Non-pigmented ciliary epithelial cell (primary cell): Measurements from ENCODE around the gene TUBG1.
"Not testable (repeated sequence)": the region's sequence is repeated elsewhere in the genome, so short reads cannot be mapped to it uniquely, and the experiment has no call there.

Experiments
- DNase-seq: peaks from one replicate; pipeline ENCODE4 v3.0.0-alpha.2; 2010; ENCODE audit warnings: low read depth

Gene TUBG1

DNA sequence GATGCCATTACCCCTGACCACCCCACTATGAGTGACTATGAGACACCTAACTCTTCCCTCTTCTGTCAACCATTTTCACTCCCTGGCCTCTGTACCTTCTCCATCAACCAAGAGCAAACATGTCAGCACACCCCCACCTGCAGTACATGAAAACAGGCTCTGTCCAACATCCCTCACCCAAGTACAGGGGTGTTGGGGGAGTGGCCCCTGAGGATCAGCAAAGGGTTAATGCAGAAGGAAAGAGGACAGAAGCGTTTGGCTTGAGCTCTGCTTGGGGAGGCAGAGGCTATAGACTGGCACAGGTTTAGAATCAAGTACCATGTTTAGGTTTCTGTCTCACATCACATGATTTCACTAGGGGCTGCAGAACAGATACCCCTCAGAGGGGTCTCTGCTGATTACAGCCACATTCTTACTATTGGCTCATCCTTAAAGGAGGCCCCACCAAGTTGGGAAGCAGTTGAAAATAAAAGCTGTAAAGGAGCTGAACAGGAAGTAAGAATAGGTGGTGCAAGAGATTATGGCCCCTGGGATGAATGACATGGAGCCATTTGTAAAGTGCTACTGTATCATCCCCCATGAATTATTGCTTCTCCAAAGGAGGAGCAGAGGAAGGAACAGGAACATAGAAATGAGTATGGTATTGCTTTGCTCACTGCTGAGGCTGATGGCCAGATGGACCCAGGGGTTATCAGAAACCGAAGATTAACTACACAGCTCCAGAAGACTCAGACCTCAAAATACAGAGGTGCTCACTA, 29.5 kb upstream of the TUBG1 start:
- no peak for DNase-seq

DNA sequence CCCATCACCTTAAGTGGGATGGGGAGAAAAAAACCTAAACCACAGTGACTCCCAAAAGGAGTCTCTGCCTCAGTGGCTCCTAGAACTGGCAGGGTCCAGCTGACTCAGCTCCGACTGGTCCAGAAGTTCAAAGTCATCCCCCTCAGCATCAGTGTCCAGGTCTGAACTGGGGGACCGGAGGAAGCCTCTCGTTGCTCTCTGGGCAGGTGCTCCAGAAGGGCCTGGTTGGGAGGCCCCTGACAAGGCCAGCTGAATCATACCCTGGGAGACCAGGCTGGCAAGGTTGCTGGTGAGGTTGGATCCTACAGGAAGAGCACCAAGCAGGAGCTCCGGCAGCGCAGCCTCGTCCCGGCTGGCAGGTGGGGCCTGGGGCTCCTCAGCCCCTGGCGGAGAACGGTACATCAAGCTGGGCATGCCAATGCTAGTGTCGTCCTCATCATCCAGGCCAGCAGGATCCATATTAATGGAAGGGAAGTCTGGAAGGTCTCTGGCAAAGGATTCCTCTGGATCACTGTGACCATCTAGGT, 27.7 kb upstream of the TUBG1 start:
- DNase-seq = no peak

DNA sequence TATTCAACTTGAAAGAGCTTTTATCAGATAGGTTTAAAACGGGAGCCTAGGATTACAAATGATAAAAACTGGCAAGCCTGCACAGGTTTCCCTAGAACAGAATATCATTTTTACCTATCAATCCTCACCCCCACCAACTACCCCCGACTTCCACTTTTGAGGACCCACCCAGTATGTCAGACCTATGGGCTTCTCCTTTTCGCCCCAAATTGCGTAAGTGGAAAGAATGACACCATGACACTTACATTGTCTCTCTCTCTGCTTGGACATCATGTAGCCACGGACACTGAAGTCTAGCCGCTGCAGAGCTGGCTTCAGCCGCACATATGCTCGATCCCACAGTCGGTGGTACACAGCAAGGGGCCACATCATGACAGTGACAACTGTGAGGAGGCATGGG, 24.6 kb upstream of the TUBG1 start:
- no peak for DNase-seq

DNA sequence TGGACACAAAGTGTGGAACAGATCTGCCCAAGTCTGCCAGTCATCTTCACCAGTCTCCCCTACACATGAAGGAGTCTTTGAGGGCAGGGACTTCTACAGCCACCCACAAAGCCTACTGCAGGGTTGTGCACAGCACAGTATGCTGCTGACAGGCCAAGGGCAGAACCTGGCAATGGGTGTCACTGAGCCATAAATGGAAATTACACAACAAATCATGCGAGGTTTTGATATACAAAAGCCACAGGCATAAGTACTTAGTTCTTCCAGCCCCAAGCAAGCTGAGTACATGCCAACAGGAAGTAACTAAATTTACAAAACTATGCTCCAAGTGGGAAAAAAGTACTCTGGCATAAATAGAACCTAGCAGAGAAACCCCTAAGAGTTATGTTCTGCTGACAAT, 24.1 kb upstream of the TUBG1 start:
- DNase-seq = no peak

DNA sequence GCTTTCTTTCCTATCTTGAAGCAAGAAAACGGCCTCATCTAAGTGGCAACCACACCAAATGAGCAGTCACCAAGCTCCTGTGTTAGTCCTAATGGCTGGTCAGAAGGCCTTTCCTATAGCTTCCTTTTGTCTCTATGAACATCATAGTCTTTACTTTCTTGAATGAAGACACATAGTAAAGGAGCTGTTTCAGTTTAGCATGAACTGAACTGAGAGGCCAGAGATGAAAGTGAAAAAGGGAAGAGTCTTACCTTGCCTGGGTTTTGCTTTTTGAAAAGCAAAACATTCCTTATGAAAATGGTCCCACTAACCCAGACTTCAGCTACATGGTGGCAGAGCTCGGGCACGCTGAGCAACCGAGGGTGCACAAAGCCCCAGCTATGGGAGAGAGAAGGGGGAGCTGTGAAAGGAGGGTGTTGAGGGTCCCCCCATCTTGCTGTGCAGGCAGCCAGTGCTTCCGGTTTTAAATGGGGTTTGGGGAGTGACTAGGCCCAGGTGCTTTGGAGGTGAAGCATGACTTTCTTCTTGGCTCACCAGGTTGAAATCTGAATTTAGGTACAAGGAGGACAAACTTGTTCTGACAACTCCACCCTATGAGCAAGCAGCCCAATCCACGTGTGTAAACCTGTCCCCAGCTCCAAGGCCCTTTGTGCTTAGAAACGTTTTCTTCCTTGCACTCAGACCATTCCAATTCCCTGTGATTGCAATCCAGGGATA, 22.8 kb upstream of the TUBG1 start:
- no peak for DNase-seq

DNA sequence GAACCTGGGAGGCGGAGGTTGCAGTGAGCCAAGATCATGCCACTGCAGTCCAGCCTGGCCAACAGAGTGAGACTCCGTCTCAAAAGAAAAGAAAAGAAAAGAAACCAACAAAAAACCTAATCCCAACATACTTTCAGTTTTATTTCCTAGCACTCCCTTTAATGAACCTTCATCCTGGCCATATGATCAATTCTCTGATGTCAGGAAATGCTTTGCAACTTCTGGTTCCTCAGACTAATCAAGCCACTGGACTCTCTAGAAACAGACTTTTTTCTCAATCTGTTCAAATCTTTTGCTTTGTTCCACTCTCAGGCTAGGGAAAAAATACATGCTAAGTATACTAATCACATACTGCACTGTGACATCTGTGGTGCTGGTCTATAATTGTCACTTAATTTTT, 18.6 kb upstream of the TUBG1 start:
- no peak for DNase-seq

DNA sequence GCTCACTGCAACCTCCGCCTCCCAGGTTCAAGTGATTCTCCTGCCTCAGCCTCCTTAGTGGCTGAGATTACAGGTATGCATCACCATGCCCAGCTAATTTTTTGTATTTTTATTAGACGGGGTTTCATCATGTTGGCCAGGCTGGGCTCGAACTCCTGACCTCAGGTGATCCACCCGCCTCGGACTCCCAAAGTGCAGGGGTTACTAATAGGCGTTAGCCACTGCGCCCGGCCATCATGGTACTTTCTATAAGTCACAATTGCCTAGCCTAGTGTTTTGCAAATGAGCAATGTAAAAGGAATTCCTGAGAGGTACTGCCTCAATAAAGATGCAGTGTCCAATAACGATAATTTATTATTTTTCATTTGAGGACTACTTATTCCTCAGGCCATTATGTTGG, 18.1 kb upstream of the TUBG1 start:
- DNase-seq = no peak

DNA sequence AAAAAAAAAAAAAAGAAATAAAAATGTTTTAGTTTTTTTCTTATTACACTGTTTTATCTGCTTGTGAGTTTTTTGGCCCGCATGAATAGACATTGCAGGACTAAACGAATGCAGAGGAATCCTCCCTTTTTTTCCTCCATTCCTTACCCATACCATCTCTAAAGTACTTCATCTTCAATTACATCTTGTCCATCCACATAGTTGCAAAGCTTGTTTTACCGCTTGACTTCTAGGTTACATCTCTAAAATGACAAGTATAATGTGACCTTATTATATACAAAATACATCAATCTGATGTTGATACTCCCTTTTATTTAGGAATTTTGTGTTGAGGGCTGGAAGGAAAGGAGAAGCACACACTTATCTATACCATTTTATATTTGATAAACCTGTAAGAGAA, 13.1 kb upstream of the TUBG1 start:
- no peak for DNase-seq

DNA sequence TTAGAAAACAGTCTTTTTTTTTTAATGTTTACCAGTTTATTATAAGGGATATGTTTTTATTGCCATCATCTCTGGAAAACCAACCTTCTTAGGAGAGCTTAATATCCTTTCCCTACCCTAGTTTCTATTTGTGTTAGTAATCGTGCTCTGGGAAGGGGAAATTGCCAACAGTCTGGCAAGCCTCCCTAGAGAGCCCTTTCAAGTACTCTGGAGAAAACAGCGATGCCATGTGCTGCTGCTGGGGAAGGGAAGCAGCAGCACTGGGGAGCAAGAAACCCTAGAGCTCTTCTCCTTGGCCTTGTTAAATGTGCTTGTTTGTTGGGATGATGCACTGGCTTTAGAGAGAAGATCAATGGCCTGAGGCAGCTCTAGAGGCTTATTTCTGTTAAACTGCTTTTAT, 10.6 kb upstream of the TUBG1 start:
- no peak for DNase-seq

DNA sequence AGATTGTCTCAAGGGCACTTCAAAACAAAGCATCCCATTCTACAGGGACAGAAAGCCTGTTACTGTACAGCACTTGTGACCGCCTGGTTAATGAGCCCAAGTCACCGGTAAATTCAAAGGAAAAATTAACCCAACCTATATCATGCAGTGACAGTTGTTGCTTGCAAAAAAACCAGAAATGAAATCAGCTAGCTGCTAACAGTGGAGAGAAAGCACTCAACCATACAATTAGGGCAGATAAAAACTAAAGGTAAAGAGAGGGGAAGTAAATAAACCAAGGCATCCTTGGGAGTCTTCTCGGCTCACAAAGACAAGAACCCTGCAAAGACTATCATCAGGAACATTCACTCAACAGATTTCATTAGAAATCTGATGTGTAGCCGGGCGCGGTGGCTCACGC, 6.2 kb upstream of the TUBG1 start:
- no peak for DNase-seq

DNA sequence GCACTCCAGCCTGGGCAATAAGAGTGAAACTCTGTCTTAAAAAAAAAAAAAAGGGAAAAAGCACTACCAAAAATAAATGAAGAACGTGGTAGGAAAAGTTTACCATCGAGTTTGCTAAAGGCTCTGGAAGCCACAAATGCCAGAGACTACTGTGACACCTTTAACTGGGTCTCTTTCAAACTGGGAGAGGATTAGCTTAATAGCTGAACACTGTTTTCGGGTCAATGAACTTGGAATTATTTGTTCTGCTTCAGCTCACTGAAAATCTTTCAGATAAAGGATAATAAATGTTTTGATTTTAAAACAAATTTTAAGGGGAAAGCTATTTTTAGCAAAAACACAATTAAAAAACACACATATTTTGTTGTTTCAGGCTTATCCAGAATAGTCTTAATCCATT, 1.7 kb upstream of the TUBG1 start:
- no peak for DNase-seq

DNA sequence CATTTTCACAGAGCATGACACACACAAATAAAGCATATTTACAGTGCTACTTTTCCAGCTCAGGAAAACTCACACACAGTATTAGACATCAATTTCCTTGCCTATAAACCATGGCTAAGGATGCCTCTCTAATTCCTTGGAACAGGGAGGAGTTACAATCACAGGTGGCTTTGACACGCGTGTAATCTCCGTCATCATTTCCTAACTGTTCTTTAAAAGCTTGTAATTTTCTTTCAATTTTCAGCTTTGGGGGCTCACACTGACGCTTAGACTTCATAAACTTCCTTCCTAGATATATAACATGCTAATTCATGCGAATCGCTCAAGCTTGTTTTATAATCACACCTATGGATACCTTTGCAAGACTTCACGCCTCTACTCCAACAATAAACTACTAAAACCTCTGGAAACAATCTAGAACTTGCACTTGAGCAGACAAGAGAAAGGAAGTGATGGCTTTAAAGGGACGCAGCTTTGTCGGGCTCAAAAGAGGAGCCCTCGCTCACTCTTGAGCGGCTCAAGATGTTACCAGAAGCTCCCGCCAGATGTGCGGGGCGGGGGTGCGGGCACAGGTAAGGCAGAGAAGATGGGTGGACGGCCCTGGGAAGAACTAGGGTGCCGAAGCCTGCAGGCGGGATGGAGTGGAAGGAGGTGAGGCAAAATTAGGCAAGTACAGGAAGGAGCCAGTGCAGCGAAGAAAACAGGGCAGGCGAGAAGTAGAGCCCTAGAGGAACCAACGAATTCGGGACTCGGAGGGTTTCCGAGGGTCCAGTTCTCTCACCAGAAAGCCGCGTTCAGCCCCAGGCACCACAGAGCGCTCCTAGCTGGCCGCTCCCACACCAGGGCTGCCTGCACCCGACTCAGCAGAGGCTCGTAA, 940 bp upstream of the TUBG1 start:
- DNase-seq = no peak

DNA sequence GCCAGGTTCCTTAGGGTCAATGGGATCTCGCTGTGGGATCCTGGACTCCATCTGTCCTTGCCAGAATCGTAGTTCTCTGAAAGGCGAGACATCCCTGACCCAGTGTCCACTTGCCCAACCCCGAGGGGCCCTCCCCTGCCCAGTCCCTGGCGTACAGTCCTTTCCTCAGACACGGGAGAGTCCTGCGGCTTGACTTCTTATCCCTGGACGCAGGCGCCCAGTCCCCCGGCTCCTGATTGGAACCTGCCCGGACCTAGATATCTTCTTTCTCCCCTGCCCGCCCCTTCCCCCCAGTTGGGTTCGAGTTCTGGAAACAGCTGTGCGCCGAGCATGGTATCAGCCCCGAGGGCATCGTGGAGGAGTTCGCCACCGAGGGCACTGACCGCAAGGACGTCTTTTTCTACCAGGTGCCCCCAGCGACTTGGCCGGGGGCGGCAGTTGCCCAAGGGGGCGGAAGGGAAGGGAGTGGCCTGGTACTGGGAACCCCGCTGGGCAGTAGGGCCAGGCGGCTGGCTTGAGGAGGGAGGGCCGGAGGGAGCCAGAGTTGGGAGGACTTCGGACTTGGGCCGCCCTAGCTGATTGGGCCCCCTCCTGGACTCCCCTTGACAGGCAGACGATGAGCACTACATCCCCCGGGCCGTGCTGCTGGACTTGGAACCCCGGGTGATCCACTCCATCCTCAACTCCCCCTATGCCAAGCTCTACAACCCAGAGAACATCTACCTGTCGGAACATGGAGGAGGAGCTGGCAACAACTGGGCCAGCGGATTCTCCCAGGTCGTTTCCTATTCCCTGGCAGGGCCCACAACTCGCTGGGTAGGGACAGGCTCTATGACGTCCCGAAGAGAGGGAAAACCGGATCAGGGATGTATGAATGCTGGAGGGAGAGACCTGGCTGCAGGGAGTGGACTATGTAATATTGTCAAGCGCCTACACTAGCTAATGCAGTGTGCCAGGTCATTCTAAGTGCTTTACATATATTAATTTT, 625 bp downstream of the TUBG1 start:
- DNase-seq = not testable (repeated sequence)

DNA sequence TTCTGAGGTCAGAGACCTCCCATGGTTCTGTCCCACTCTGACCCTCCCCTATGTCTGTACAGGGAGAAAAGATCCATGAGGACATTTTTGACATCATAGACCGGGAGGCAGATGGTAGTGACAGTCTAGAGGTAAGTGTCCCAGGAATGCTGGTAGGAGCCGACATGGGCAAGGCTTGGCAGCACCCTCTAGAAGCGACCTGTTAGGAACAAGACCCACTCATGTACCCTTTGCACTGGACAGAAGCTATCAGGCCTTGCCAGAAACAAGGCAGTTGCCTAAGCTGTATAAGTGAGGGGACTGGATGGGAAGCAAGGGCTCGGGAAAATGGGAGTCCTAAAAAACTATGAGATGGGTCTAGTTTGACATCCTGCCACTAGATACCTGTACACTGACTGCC, 2.5 kb downstream of the TUBG1 start:
- no peak for DNase-seq

DNA sequence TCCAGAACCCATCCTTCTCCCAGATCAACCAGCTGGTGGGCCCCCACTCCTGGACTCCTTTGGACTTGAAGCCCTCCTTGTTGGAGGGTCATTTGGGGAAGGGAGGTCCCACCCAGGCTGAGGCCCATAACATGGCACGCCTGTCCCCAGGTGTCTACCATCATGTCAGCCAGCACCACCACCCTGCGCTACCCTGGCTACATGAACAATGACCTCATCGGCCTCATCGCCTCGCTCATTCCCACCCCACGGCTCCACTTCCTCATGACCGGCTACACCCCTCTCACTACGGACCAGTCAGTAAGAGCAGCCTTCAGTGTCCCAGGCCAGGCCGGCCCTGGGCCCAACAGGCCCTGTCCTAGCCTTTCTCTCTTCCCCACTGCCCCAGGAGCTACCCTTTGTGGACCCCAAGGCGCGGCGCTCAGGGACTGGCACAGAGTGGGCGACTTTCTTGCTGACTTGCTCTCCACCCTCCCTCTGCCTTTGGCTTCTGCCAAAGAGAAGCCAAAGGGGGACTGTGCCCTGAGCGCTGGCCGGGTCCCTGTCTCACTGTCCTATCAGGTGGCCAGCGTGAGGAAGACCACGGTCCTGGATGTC, 4.3 kb downstream of the TUBG1 start:
- no peak for DNase-seq

DNA sequence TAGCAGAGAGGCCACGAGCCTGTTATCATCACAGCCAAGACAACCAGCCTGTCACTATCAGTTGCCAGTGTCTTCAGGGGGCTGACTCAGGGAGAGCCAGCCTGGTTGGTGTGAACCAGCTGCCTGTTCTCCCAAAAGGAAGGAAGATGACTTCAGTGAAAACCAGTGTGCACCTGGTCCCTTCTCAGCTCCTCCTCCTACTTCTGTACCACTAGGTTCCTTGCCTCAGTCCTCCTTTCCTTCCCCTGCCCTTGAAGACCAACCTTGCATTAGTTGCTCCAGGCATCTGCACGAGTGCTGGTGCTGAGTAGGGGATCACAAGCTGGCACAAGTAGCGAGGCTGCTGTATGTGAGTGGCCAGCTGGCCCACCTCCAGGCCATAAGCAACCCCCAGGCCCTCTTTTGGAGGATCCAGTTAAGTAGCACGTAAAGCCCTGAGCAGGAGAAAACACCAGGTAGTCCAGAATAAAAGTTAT, 8.5 kb downstream of the TUBG1 start:
- no peak for DNase-seq

DNA sequence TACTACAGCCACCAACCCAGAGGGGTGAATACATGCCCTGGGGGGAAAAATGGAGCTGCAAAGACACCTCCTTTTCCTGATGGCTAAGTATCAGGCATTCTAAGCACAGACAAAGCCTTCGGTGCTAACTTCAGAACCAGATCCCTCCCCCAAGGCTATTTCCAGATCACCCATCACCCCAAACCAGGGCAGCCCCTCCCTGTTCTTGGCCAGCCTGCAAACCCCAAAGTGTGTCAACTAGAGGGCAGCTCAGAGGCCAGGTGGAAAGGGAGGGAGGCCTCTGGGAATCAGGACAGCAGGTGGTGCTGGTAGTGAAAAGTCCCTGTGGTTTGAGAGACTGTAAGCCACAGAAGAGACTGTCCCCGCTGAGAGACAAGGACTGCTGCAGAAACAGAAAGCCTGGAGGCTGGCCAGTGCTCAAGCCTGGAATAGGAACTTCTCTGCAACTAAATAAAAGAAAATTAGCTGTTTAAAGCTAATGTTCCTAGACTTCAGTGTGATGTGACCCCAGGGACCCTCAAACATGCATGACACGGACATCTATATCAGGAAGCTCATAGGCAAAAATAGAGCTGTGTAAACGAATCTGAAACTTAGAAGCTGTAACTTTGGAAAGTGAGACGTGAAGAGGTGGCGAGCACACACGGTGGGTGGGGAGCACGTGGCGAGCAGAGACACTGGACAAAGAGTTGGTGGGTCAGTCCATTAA, 9.1 kb downstream of the TUBG1 start:
- no peak for DNase-seq

DNA sequence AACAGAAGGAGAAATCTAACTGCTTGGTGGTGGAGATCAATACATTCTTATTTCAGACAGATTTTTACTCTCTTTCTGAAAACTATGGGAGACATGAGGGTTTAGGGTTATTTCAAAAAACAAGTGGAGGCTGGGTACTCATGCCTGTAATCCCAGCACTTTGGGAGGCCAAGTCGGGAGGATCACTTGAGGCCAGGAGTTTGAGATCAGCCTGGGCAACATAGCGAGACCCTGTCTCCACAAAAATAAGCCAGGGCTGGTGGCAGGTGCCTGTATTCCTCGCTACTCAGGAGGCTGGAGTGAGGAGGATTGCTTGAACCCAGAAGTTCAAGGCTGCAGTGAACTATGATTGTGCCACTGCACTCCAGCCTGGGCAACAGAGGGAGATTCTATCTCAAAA, 12.5 kb downstream of the TUBG1 start:
- not testable (repeated sequence) for DNase-seq

DNA sequence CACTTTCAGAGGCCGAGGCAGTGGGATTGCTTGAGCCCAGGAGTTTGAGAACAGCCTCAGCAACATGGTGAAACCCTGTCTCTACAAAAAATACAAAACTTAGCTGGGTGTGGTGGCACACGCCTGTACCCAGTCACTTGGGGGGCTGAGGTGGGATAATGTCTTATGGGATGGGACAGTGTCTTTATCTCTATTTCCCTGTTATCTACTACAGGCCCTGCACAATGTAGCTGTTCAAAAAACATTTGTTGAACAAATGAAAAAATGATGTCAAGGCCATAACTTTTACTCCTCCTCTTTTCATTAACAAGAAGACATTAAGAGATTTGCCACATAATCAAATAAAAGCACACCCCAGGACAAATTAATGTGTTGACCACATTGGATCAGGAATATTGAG, 13.8 kb downstream of the TUBG1 start:
- DNase-seq = no peak
